DLD1 (cell line): ENCODE data around the gene BLM.

ENCODE experiments used
- in situ Hi-C: cut with HindIII; loops from 2 replicates; pipeline ENCODE4 v1.10.0; 2017; ENCODE audit warnings: low sequenced_read_pairs

Gene BLM

GRCh38 chr15:90691369-90691768, 25.8 kb upstream of the BLM start:
- in situ Hi-C loops = no loop called here

GRCh38 chr15:90691982-90692773, 25.0 kb upstream of the BLM start:
- in situ Hi-C loops = no loop called here

GRCh38 chr15:90694987-90695386, 22.2 kb upstream of the BLM start:
- in situ Hi-C loops = no loop called here

- in situ Hi-C loops = no loop called here
Observed at GRCh38 chr15:90697175-90697574, 20.0 kb upstream of the BLM start.

- in situ Hi-C loops = no loop called here
Observed at GRCh38 chr15:90698629-90699028, 18.5 kb upstream of the BLM start.

GRCh38 chr15:90701048-90701447, 16.1 kb upstream of the BLM start:
- in situ Hi-C loops = no loop called here

- in situ Hi-C loops = no loop called here
Observed at GRCh38 chr15:90701880-90702630, 15.1 kb upstream of the BLM start.

- in situ Hi-C loops = no loop called here
Observed at GRCh38 chr15:90703455-90703854, 13.7 kb upstream of the BLM start.

GRCh38 chr15:90705212-90705611, 11.9 kb upstream of the BLM start:
- in situ Hi-C loops = no loop called here

- in situ Hi-C loops = no loop called here
Observed at GRCh38 chr15:90706394-90707327, 10.5 kb upstream of the BLM start.

GRCh38 chr15:90707489-90707888, 9.7 kb upstream of the BLM start:
- in situ Hi-C loops = no loop called here

GRCh38 chr15:90708516-90708915, 8.6 kb upstream of the BLM start:
- in situ Hi-C loops = no loop called here

- in situ Hi-C loops = no loop called here
Observed at GRCh38 chr15:90709278-90709677, 7.9 kb upstream of the BLM start.

GRCh38 chr15:90710436-90711027, 6.6 kb upstream of the BLM start:
- in situ Hi-C loops = no loop called here

- in situ Hi-C loops = no loop called here
Observed at GRCh38 chr15:90711418-90711824, 5.7 kb upstream of the BLM start.

GRCh38 chr15:90711842-90712241, 5.3 kb upstream of the BLM start:
- in situ Hi-C loops = no loop called here

GRCh38 chr15:90713081-90713480, 4.1 kb upstream of the BLM start:
- in situ Hi-C loops = no loop called here

GRCh38 chr15:90716317-90716975, 700 bp upstream of the BLM start:
- in situ Hi-C loops = no loop called here

- in situ Hi-C loops = no loop called here
Observed at GRCh38 chr15:90718232-90718631, 1.1 kb downstream of the BLM start.

- in situ Hi-C loops = no loop called here
Observed at GRCh38 chr15:90720131-90720530, 3.0 kb downstream of the BLM start.
